ENCODE results near the gene IGFN1.
A peak's percentile ranks its signal among the peaks of the same experiment; 100 is the strongest.
"Not testable (repeated sequence)": the region's sequence is repeated elsewhere in the genome, so short reads cannot be mapped to it uniquely, and the experiment has no call there.

Gene IGFN1

DNA sequence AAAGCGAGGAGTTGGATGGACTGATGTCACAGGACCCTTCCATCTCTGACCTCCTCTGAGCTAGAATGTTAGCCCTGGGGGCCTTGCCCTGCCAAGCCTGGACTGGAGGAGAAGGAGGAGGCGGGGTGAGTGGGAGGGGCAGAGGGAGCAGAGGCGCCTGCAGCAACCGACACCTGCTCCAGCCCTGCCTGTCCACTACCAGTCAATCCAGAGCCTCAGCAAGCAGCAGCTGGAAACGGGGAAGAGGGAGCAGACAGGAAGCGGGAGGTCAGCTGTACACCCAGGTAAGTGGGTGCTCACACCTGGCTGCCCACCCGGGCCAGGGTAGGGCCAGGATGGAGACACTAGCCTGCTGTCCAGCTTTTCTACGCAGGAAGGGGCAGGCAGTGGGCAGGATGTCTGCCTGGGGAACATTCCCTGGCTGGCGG lies at the start of gene IGFN1:
TSS of gene IGFN1 (plus strand) at position 201 of the 428 bp plus-strand sequence. CDS start 2,470 bp downstream, outside the sequence.
- DNase-seq (ENCODE audit: low read depth in 2 of 2): no peak

DNA sequence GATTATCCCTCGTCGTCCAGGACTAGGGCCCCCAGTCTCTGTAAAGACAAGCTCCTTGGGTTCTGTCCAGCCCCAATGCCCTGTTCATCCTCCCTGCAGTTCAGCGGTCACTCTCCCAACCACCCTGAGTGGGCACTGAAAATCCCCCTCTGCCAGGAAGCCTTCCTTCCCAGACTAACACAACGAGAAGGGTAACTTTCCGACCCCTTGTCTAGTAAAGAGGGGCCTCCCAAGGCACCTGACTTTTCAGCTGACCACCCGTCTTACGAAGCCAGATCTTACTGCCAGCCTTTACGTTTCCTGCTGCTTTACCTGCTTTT lies 49.7 kb upstream of the IGFN1 start:
- no peak for DNase-seq (ENCODE audit: low read depth in 2 of 2)

DNA sequence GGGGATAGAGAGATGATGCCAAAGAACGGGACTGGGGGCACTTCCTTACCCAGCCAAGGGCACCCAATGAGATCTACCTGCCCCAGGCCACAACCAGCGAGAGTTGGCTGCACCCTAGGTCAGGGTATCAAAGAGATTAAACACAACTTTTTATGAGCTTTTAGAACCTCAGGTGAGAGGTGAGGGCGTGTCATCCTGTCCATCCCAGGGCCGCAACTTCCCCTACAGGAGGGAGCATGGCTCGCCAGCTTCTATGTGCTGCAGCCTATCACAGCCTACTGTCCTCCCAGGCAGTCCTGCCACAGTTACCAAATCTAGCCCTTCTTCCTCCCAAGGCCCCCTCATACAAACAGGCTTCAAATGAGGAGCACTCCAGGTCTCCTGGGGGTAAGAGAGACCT lies 49.2 kb upstream of the IGFN1 start:
- no peak for DNase-seq (ENCODE audit: low read depth in 2 of 2)

DNA sequence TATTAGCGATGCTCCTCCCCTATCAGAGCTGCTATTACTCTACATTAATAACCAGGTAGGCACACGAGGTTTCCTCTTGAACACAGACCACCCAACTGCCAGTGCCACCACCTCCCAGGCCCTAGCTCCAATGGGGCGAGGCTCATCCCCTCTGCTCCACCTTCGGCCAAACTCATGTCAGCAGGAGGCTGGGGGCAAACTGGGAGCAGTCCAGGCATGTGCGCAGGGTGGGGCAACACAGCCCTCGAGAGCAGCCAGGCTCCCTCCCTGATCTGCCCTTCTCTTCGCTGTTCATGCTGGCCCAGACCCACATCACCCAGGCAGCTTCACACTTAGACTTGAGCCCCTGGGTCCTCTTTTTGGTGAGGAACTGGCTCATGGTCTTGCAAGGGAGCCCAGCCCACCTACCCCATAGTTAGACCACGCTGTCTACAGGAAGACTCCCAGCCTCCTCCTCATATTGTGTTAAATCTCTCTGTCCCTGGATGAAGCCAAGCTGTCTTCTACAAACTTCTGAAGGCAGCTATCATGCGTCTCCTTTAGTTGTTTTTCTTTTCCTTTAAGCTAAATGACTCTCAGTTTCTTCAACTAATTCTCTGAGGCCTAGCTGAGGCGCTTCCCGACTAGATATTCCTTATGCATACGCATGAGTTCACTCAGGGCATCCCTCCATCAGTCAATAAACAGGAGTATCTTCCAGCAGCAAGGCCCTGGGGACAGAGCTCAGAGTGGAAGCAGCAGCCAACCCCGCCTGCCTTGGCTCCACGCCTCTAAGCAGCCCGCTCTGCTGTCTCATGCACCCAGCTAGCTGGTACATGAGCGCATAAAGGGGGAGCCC lies 48.4 kb upstream of the IGFN1 start:
- no peak for DNase-seq (ENCODE audit: low read depth in 2 of 2)

DNA sequence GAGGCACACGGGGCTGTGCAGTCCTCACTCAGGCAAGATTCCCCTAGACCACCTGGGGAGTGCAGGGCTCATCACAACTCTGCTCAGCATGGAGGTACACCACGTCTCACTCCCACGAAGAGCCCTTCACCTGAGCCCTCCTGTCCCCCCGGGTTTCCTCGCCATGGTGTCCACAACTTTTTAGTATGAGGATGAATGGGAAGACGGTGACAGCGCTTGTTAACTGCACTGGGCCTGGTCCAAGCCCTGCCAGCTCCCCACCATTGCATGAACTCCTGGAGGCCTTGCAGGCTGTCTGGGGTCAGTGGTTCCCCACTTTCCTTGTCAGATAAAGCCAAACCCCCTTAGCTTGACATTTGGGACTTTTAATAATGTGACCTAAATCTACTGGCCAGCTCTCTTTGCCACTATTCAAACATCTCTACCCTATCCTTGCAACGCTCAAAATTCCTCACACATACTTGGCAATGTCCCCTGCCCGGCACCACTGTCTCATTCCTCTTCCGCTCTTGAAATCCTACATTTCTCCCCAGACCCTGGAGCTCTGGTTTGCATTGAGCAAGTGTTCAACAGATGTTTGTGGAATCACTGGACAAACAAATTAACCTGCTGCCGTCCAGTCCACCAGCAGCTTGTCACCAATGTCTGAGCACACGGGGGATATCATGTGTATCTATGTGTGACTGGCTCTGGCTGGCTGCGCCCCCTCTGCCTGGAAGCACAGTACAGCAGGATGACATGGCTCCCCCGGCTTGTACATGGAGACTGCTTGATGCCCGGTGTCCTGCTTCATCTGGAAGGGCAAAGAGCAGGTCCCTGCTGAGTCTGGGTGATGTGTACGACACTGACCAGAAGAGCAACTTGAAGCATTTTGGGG lies 47.5 kb upstream of the IGFN1 start:
- no peak for DNase-seq (ENCODE audit: low read depth in 2 of 2)

DNA sequence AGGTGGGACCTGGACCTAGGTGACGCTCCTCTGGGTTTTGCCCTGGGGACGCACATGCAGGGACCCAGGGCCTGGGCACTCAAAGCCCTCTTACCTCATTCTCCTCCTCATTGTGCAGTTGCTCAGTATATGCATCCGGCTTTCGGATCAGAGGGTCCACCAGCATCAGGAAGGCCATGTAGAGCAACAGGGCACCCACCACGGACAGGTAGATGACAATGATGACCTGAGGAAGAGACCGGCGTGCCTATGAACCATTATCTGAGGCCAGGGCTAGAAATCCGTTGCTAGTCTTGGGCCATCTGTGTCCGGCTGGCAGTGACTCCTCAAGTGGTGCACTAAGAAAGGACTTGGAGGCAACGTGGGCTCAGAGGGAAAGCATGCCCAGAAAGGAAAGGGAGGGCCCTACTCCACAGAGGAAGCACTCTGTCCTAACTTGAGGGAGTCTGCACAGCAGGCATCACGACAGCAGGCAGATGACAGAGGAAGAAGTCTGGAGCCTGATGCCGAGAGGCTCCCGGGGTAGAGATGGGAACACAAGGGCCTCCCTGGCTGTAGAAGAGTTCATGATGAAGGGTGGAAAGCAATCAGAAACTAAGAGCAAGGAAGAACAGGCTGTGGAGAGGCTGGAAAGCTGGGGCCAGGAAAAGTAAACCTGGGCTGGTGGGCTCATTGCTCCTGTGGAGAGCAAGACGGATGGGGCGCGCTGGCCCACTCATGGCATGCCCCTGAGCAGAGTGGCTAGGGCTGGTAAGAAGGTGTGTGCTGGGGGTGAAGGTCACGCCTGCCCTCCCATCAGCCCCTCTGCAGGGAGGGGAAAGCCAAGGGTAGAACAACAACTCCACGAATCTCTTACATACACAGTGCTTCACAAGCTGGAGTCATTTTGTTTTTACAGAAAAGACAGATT lies 46.6 kb upstream of the IGFN1 start:
- no peak for DNase-seq (ENCODE audit: low read depth in 2 of 2)

DNA sequence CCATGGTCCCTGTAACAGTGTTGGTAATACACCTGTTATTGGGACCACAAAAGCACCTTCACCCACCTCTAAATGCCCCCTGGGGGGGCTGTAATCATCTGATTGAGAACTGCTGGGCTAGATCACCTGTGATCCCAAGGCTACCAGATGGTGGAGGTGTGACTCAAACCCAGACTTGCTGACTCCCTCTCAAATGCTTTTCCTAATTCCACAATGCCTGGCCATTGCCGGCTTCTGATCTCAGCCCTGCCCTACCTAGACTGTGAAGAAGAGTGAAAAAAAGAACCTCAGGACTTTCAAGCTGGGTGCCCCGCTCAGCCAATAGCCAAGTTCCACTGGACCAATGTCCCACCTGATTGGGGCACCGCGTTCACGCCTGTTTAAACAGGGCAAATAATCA lies 45.9 kb upstream of the IGFN1 start:
- DNase-seq (ENCODE audit: low read depth in 2 of 2): no peak

DNA sequence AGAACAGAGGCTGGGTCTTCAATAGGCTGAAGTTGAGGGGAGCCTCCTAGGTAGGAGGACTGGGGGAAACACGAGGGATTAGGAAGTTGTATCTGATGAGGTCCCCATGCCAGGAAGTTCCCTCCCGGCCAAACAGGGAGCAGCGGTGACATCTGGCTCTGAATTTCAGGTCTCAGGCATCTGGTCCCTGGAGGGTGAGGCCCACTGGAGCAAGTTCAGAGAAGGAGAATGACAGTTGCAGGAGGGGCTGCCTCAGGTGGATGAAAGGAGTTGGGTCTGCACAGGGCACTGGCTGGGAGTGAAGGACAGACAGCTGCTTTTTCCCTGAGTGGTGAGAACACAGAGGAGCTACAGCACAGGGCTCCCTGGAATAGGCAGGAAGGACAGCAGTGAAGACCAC lies 45.5 kb upstream of the IGFN1 start:
- DNase-seq (ENCODE audit: low read depth in 2 of 2): no peak

DNA sequence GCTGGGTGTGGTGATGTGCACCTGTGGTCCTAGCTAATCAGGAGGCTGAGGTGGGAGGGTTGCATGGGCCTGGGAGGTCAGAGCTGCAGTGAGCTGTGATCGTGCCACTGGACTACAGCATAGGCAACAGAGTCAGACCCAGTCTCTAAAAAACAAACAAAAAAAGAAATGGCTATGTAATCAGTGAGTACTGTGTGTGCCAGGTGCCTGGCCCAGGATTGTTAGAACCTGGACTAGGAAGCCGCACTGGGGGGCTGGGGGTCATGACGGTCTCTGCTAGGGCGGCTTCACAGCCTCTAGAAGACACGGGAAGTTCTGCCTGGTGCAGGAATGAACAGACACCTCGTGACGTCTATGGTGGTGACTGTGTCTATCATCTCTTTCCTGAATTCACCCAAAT lies 44.8 kb upstream of the IGFN1 start:
- no peak for DNase-seq (ENCODE audit: low read depth in 2 of 2)

DNA sequence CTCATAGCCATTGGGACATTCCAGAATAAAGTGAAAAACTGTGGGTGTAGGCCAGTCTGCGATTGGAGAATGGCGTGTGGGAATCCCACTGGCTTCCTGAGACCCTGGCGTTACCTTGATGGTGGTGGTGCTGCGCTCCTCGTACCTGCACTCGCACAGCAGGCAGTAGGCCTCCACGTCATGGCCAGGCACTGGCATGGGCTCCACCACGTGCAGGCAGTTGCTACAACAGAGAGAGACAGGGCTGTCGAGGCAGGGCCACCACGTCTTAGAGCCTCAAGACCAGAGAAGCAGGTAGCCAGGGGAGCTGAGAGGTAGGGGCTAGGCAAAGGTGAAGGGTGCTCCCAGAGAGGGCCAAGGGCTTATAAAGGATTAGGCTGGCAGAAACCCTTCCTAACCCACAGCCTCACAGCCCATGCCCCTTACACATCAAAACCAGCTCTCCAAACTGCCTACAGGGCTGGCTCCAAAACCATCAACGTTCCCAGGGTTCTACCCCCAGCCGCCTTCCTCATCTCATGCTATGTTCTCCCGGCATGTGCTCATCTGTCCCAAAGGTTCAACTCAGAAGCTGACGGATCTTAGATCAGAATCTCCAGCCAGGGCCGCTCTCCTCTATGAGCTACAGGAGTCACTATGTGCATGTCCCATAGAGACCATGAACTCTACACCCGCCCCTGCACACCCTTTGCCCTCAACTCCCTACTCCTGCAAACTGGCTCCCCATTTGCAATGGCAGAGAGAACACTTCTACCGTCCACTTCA lies 43.8 kb upstream of the IGFN1 start:
- no peak for DNase-seq (ENCODE audit: low read depth in 2 of 2)

DNA sequence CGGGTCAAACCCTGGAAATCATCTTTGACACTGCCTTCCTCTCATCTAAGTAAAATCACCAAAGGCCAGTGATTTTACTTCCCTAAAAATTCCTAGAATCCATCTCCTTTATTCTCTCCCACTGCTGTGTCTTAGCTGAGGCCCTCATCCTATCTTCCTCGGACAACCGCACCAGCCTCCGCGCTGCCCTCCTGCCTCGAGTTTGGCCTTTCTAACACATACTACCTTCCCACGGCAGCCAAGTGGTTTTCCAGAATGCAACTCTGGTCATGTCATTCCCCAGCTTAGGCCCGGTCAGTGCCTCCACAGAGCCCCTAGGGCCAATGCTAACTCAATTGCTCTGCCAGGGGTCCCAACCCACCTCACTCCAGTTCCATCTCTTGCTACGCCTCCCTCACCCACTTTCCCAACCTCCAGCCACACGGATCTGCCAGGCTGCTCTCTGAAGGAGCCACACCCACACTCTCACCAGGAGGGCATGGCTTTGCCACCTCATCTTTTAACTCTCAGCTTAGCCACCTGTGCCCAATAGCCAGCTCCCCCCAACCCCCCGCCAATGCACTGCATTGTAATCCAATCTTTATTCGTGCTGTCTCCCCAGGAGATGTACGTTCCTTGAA lies 43.1 kb upstream of the IGFN1 start:
- no peak for DNase-seq (ENCODE audit: low read depth in 2 of 2)

DNA sequence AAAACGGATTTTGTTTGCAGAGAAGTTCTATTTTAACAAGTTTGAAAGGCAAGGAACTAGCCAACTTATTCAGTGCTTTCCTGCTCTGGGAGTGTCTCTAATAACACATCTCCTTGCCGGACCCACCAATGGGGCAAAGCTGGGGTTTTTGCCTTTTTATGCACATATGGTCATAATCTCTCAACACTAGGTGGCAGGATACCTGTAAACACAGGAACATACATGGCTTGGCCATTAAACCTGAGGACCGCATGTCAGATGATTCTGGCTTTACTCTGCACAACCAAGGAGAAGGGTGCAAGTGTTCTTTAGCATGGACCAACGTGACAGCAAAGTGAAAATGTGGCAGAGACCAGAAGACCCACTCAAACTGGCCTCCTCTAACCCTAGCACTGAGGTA lies 41.2 kb upstream of the IGFN1 start:
- no peak for DNase-seq (ENCODE audit: low read depth in 2 of 2)

DNA sequence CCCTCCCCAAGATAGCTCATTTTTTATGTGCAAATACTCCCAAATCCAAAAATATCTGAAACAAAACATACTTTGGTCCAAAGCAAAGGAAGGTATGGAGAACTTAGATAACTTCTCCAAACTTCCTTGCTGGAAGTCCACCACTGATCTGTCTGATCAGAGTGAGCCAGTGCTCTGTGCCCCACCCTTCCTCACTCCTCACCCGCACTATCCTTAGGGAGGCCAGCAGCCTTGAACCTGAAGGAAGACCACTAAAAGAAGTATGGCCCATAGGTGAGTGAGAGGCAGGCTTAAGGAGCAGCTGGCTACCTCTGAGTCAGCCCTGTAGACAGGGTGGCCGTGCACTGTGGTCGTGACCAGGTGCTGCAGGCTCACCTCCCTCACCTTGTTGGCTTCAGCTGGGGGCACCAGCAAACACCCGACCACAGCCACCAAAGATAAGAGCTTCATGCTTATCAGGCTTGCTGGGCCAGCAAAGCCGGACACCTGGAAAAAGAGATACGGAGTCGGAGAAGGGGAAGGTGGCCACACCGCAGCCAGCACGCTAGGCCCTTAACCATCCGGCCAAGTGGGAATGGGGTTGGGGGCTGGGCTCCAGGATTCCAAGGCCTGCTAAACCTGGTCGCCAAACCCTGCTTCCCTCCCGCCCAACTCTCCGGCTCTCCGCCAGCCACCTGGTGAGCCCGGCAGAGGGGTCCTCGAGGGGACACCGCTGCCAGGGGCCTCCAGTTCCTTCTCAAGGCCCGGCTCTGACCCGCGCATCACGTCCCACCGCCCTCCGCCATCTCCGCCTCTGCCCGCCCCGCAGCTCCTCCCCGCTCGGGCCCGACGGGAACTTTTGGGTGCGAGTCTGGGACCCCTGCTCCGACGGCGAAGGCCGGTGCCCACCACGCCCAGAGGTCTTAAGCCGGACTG lies 36.9 kb upstream of the IGFN1 start:
- DNase-seq (ENCODE audit: low read depth in 2 of 2): no peak

DNA sequence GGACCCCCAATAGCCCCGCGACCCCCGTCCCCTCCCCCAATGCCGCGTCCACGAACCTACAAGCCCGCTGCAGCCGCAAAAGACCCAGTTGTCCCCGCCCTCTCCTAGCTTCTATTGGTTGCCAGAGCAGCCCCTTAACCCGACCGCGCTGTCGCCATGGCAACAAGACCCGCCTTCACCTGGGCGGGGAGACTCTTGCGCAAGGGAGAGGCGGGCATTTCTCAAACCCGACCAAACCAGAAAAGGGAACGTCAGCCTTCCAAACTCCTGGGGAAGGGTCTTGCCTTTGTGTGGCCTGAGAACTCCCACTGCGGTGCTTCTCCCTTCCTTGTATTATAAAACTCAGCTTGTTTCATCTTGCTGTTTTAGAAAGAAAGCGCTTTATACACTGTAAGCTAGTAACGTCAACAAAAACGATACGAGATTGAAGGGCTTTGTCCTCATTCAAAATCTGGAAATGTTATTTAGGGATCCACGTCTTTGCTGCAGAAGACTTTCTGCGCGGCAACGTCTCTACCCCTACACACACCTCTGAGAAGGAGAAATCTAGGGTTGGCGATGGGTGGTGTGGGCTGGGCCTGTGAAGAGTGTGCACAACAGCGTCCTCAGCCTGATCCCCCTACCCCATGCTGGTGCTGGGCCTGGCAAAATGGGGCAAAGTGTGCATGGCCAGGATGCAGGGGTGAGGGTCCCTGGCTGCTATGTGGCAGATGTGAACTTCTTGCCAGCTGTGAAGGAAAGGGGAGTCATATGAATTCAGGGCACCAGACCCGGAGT lies 36.0 kb upstream of the IGFN1 start, which contains the start of gene TMEM9:
TSS of gene TMEM9 (minus strand) at position 86 of the 777 bp plus-strand sequence. CDS start 551 bp downstream, outside the sequence.
- peak; percentile 97 to 98 for DNase-seq (ENCODE audit: low read depth in 2 of 2)

DNA sequence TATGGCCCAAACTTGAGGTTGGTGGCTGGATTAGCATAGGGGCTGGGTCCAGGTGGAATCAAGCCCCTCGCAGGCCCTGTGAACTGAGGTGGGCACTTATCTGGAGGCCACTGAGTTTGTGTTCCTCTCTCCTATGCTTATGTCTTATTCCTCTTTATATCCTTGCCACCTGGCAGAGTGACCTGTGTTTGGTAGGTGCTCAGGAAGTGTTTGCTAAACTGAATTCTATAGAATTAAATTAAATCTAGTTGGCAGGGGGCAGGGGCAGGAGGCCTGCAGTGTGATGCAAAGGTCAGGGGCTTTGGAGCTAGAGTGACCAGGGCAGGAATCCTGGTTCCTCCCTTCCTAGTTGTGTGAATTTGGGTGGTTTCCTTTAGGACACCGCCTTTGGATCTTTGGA lies 35.3 kb upstream of the IGFN1 start:
- DNase-seq (ENCODE audit: low read depth in 2 of 2): no peak

DNA sequence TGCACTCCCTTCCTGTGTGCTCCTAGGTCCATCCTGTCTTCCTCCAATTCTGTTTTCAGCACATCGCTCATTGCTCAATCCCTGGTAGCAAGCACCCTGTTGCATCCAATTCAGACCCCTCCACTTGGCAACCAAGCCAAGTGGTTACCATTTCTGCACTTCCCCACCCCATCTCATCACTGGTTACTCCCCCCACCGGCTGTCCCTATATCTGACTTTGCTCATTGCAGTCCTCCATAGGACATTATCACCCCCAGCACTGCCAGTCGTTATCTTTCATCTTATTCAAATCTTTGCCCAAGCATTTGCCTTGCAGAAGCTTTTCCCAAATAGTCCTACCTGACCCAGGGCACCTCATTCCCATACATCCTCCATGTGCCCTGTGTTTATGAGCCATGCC lies 34.3 kb upstream of the IGFN1 start:
- DNase-seq (ENCODE audit: low read depth in 2 of 2): no peak

DNA sequence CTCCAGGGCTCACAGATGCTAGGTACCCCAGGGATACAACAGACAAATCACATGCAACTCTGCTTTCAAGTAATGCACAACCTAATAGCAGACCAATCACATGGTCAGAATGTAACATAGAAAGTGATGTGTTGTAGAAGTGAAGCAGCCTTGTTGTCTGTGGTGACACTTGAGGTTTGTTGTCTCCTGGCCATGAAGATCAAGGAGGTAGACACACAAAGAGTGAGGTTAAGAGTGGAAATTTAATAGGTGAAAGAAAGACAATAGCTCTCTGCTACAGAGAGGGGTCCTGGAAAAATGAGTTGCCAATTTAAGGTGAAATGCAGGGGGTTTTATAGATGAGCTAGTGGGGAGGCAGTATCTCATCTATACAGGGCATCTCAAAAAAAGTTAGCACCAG lies 33.8 kb upstream of the IGFN1 start:
- no peak for DNase-seq (ENCODE audit: low read depth in 2 of 2)

DNA sequence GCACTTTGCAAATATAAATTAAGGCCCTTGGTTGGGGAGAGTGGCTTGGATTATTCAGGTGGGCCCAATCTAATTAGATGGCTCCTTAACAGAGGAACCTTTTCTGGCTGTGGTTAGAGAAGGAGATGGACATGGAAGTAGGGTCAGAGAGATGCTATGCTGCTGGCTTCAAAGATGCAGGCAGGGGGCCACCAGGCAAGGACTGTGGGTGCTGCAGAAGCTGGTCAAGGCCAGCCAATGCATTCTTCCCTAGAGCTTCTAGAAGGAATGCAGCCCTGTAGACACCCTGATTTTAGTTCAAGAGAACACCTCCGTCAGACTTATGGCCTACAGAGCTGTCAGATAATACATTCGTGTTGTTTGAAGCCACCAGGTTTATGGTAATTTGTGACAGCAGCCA lies 32.7 kb upstream of the IGFN1 start:
- DNase-seq (ENCODE audit: low read depth in 2 of 2): no peak

DNA sequence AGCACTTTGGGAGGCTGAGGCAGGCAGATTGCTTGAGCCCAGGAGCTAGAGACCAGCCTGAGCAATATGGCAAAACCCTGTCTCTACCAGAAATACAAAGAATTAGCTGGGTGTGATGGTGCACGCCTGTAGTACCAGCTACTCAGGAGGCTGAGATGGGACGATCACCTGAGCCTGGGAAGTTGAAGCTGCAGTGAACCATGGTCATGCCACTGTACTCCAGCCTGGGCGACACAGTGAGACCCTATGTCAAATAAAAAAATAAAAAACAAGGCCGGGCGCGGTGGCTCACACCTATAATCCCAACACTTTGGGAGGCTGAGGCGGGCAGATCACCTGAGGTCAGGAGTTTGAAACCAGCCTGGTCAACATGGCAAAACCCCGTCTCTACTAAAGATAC lies 27.6 kb upstream of the IGFN1 start:
- not testable (repeated sequence) for DNase-seq (ENCODE audit: low read depth in 2 of 2)
